Peyer's patch (tissue), 4 donors: ENCODE data around the gene AFG3L2. TPM values are rescaled to one million over a fixed set of nuclear protein-coding genes. Genes with fewer than 3 reads are reported as not detected.

Source experiments
- DNase-seq, 3 donors: peaks; one replicate each; pipeline ENCODE4 v3.0.0-alpha.2; 2017 to 2019
- H3K27ac ChIP-seq, 4 donors: fragments of 200-600 bp; sonication (generic); one replicate each; pipeline ENCODE4 v1.5.1; 2016 to 2019
- H3K27me3 ChIP-seq, 2 donors: fragments of 200-600 bp; sonication (generic); one replicate each; pipeline ENCODE4 v1.5.1; 2019
- H3K36me3 ChIP-seq, 3 donors: fragments of 200-600 bp; sonication (generic); one replicate each; pipeline ENCODE4 v1.5.1; 2016 to 2019
- H3K4me1 ChIP-seq, 4 donors: fragments of 200-600 bp; sonication (generic); one replicate each; pipeline ENCODE4 v1.5.1; 2016 to 2019
- H3K4me3 ChIP-seq, 4 donors: fragments of 200-600 bp; sonication (generic); 1 replicate in 3 of 4; 2 replicates in 1 of 4; pipeline ENCODE4 v1.5.1; 2016 to 2019; ENCODE audit warnings: mild to moderate bottlenecking in 1 of 4
- H3K9me3 ChIP-seq, 4 donors: fragments of 200-600 bp; sonication (generic); one replicate each; pipeline ENCODE4 v1.5.1; 2016 to 2019; ENCODE audit warnings: mild to moderate bottlenecking in 1 of 4
- CTCF ChIP-seq, 6 experiments: fragments of 450-650 bp in 4 of 6; fragments of 200-600 bp in 2 of 6; sonication (generic) in 1 of 6; IDR thresholded peaks; one replicate each; pipeline ENCODE4 v1.5.1; 2017 to 2019; ENCODE audit warnings: antibody characterized with exemption in 6 of 6, mild to moderate bottlenecking in 3 of 6, moderate library complexity in 1 of 6
- POLR2A ChIP-seq, 2 donors: fragments of 450-650 bp; IDR thresholded peaks; one replicate each; pipeline ENCODE4 v1.5.1; 2017; ENCODE audit warnings: antibody characterized with exemption in 2 of 2, mild to moderate bottlenecking in 2 of 2, moderate library complexity in 2 of 2
- total RNA-seq, 4 donors: library from RNA; depleted of rRNA; stranded (reverse); fragments of >200 nt; gene quantifications; one replicate each; pipeline ENCODE4 v1.1.0, GENCODE V29; 2016

AFG3L2 gene
- total RNA-seq, 4 donors from 2014 or later = 47.9 to 111 (median 94.8) TPM

DNA sequence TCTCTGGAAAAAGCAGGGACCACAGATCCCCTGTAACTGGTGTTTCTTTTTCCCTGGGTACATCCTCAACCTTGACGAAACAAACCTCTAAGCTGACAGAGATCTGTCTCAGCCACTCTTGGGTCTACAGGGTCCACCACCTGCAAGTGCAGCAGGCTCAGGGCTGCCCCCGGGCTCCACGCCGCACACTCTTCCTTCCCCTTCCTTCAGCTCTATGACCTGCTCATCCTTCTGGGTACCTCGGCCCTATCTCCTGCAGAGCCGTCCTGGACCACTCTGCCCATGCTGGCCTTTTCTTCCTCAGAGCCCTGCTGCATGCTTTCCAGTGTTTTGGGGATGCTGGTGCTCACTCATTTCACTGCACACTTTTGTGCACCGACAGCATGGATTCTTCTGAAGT lies 41.5 kb downstream of the AFG3L2 start:
- DNase-seq = no peak
- H3K4me3 ChIP-seq = no peak overlapping the region
- no peaks in the 10 kb centered on the region for H3K27me3 ChIP-seq
- no peaks in the 10 kb centered on the region for H3K9me3 ChIP-seq
- H3K4me1 ChIP-seq = peaks cover 0 to 10% (median 0%) of the 10 kb centered on the region in 4 donors
- no peak overlapping the region for H3K27ac ChIP-seq
- no peak for TF ChIP-seq POLR2A (IDR thresholded peaks at IDR 0.05)
- no peak for TF ChIP-seq CTCF (IDR thresholded peaks at IDR 0.05)
- peaks cover 0 to 66% (median 0%) of the 10 kb centered on the region in 3 donors for H3K36me3 ChIP-seq

GRCh38 chr18:12334863-12335262 lies 42.2 kb downstream of the AFG3L2 start:
- TF ChIP-seq CTCF (IDR thresholded peaks at IDR 0.05) (no peak), POLR2A (IDR thresholded peaks at IDR 0.05) (no peak)
- Histone ChIP-seq H3K27ac (no peak overlapping the region), H3K9me3 (no peaks in the 10 kb centered on the region), H3K27me3 (no peaks in the 10 kb centered on the region), H3K4me1 (peaks cover 0 to 10% (median 0%) of the 10 kb centered on the region in 4 donors), H3K36me3 (peaks cover 0 to 66% (median 0%) of the 10 kb centered on the region in 3 donors), H3K4me3 (no peak overlapping the region)
- DNase-seq = no peak

- H3K27ac ChIP-seq = no peak overlapping the region
- no peaks in the 10 kb centered on the region for H3K27me3 ChIP-seq
- no peak overlapping the region for H3K4me3 ChIP-seq
- peaks cover 0 to 64% (median 0%) of the 10 kb centered on the region in 3 donors for H3K36me3 ChIP-seq
- no peak for TF ChIP-seq CTCF (IDR thresholded peaks at IDR 0.05)
- no peak for TF ChIP-seq POLR2A (IDR thresholded peaks at IDR 0.05)
- H3K9me3 ChIP-seq = no peaks in the 10 kb centered on the region
- peaks cover 0 to 10% (median 0%) of the 10 kb centered on the region in 4 donors for H3K4me1 ChIP-seq
- DNase-seq = no peak
Measured at GRCh38 chr18:12334366-12334808, 42.6 kb downstream of the AFG3L2 start.

DNA sequence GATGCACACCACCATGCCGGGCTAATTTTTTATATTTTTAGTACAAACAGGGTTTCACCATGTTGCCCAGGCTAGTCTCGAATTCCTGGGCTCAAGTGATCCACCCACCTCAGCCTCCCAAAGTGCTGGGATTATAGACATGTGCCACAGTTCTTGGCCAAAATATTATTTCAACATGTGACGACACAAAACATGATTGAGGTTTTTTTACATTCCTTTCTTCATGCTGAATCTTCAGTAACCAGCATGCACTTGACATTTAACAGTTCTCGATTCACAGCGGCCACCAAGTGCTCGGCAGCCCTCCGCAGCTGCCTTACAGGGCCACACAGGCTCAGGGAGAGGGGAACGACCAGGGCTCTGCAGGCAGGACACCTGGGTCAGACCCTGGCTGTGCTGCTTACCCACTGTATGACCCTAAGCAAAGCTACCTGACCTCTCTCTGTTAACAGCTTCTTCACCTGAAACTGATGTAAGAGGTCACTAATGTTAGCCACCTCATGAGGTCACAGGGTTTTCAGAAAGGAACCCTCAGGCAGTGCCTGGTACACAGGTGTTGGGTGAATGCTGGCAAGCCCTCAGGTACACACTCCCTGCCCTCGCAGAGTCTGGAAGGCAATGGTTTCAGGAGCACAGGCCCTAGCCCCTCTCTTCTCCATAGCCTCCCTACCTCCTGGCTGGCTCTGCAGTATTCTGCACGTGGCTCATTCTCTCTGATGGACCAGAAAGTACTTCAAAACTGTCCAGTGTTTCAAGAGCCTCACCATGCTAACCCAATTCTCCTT lies 43.3 kb downstream of the AFG3L2 start:
- Histone ChIP-seq H3K4me1 (peaks cover 0 to 10% (median 0%) of the 10 kb centered on the region in 4 donors), H3K9me3 (no peaks in the 10 kb centered on the region), H3K27ac (no peak overlapping the region), H3K36me3 (peaks cover 0 to 64% (median 0%) of the 10 kb centered on the region in 3 donors), H3K4me3 (no peak overlapping the region), H3K27me3 (no peaks in the 10 kb centered on the region)
- DNase-seq = no peak
- TF ChIP-seq CTCF (IDR thresholded peaks at IDR 0.05) = no peak
- TF ChIP-seq POLR2A (IDR thresholded peaks at IDR 0.05) = no peak

GRCh38 chr18:12330766-12331165 lies 46.3 kb downstream of the AFG3L2 start:
- TF ChIP-seq CTCF (IDR thresholded peaks at IDR 0.05) (no peak), POLR2A (IDR thresholded peaks at IDR 0.05) (no peak)
- Histone ChIP-seq H3K9me3 (no peaks in the 10 kb centered on the region), H3K4me3 (no peak overlapping the region), H3K27ac (no peak overlapping the region), H3K4me1 (no peaks in the 10 kb centered on the region), H3K27me3 (no peaks in the 10 kb centered on the region), H3K36me3 (peaks cover 0 to 68% (median 0%) of the 10 kb centered on the region in 3 donors)
- no peak for DNase-seq
